Hepatocyte (in vitro differentiated cells): ENCODE results near the gene MS4A15.

ENCODE experiments used
- EZH2 ChIP-seq: fragments of 200-600 bp; sonication (generic); IDR thresholded peaks from 2 replicates; pipeline ENCODE4 v1.6.1; 2016; ENCODE audit warnings: antibody characterized with exemption, mild to moderate bottlenecking, borderline replicate concordance
- TF ChIP-seq, protein P1 (sequence below): fragments of 200-600 bp; sonication (generic); IDR thresholded peaks from 2 replicates; pipeline ENCODE4 v1.5.1; 2016; ENCODE audit warnings: antibody characterized with exemption, mild to moderate bottlenecking; ENCODE audit not compliant: poor library complexity

DNA sequence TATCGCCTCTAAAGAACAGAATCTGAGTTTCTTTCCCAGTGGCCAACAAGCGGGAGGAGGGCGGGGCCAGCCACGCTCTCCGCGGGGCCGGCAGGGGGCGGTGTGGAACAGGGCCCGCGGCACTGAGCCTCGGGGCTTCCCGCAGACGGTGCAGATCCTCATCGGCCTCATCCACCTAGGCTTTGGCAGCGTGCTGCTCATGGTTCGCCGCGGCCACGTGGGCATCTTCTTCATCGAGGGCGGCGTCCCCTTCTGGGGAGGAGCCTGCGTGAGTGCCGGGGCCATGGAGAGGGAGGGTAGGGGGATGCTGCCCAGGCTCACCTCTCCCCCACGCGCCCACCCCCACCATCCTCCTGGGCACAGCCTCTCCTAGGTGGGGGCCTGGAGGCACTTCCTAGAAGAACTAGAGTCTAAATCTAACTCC lies 10.7 kb downstream of the MS4A15 start:
- TF ChIP-seq, protein P1, sequence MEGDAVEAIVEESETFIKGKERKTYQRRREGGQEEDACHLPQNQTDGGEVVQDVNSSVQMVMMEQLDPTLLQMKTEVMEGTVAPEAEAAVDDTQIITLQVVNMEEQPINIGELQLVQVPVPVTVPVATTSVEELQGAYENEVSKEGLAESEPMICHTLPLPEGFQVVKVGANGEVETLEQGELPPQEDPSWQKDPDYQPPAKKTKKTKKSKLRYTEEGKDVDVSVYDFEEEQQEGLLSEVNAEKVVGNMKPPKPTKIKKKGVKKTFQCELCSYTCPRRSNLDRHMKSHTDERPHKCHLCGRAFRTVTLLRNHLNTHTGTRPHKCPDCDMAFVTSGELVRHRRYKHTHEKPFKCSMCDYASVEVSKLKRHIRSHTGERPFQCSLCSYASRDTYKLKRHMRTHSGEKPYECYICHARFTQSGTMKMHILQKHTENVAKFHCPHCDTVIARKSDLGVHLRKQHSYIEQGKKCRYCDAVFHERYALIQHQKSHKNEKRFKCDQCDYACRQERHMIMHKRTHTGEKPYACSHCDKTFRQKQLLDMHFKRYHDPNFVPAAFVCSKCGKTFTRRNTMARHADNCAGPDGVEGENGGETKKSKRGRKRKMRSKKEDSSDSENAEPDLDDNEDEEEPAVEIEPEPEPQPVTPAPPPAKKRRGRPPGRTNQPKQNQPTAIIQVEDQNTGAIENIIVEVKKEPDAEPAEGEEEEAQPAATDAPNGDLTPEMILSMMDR = peak; percentile 36
- no peak for TF ChIP-seq EZH2
